KMS-11 (cell line): ENCODE results near the gene RAB1A.

Source experiments
- H2AFZ ChIP-seq: fragments of 200-600 bp; sonication (generic); 2 replicates; pipeline ENCODE4 v1.6.1; 2016; ENCODE audit warnings: antibody characterized with exemption, mixed run types, low read depth
- H3K27ac ChIP-seq: fragments of 200-600 bp; sonication (generic); 2 replicates; pipeline ENCODE4 v1.6.1; 2016; ENCODE audit warnings: mild to moderate bottlenecking, mixed run types
- H3K27me3 ChIP-seq: fragments of 200-600 bp; sonication (generic); 2 replicates; pipeline ENCODE4 v1.6.1; 2017; ENCODE audit warnings: mild to moderate bottlenecking, low read depth, mixed run types, moderate library complexity; ENCODE audit not compliant: insufficient read depth
- H3K36me3 ChIP-seq: fragments of 200-600 bp; sonication (generic); 2 replicates; pipeline ENCODE4 v1.6.1; 2017; ENCODE audit warnings: mild to moderate bottlenecking, mixed run types; ENCODE audit not compliant: insufficient read depth
- H3K4me1 ChIP-seq: fragments of 200-600 bp; sonication (generic); 2 replicates; pipeline ENCODE4 v1.6.1; 2016; ENCODE audit warnings: mild to moderate bottlenecking, low read depth, mixed run types; ENCODE audit not compliant: poor library complexity, severe bottlenecking
- H3K4me2 ChIP-seq: fragments of 200-600 bp; sonication (generic); 2 replicates; pipeline ENCODE4 v1.7.0; 2016; ENCODE audit warnings: mild to moderate bottlenecking, mixed run types
- H3K4me3 ChIP-seq: fragments of 200-600 bp; sonication (generic); IDR thresholded peaks from 2 replicates; pipeline ENCODE4 v1.6.1; 2017; ENCODE audit warnings: low read depth, low read length, mixed read lengths; ENCODE audit not compliant: insufficient read depth
- H3K79me2 ChIP-seq: fragments of 200-600 bp; sonication (generic); 2 replicates; pipeline ENCODE4 v1.6.1; 2016; ENCODE audit warnings: low read depth, mixed run types; ENCODE audit not compliant: insufficient read depth
- H3K9ac ChIP-seq: fragments of 200-600 bp; sonication (generic); 2 replicates; pipeline ENCODE4 v1.6.1; 2016; ENCODE audit warnings: mild to moderate bottlenecking, mixed run types
- H4K20me1 ChIP-seq: fragments of 200-600 bp; sonication (generic); 2 replicates; pipeline ENCODE4 v1.6.1; 2016; ENCODE audit warnings: mild to moderate bottlenecking, mixed run types; ENCODE audit not compliant: insufficient read depth
- CTCF ChIP-seq: fragments of 200-600 bp; sonication (generic); conservative IDR thresholded peaks from 2 replicates; pipeline ENCODE4 v1.6.1; 2017; ENCODE audit warnings: low read depth, mild to moderate bottlenecking, antibody characterized with exemption, low read length, moderate library complexity, mixed read lengths

The RAB1A gene

GRCh38 chr2:65057391-65058052, 72.4 kb downstream of the RAB1A start:
- peak overlapping the region; percentile 35; the same call in 1 of the 2 replicates for H3K27ac ChIP-seq

GRCh38 chr2:65057054-65057375, 72.9 kb downstream of the RAB1A start:
- H3K4me3 ChIP-seq: peak overlapping the region; percentile 84
- peaks cover 36% of the 10 kb centered on the region; the same call in 1 of the 2 replicates for H3K79me2 ChIP-seq
- H4K20me1 ChIP-seq: no peaks in the 10 kb centered on the region
- peak overlapping the region; percentile 77 for H3K4me2 ChIP-seq
- no peaks in the 10 kb centered on the region for H3K36me3 ChIP-seq
- H3K27me3 ChIP-seq: no peaks in the 10 kb centered on the region
- TF ChIP-seq CTCF: no peak
- H2AFZ ChIP-seq: peak overlapping the region; percentile 68
- peak overlapping the region; percentile 63 for H3K9ac ChIP-seq
- peak overlapping the region; percentile 35; the same call in 1 of the 2 replicates for H3K27ac ChIP-seq
- H3K4me1 ChIP-seq: peaks cover 81% of the 10 kb centered on the region

More at GRCh38 chr2:65057391-65058052, 72.4 kb downstream of the RAB1A start:
- Histone ChIP-seq H3K4me3 (peak overlapping the region; percentile 84), H4K20me1 (no peaks in the 10 kb centered on the region), H3K9ac (no peak overlapping the region; the same call in 1 of the 2 replicates), H3K79me2 (peaks cover 41% of the 10 kb centered on the region; the same call in 1 of the 2 replicates), H2AFZ (no peak overlapping the region), H3K4me1 (peaks cover 80% of the 10 kb centered on the region), H3K36me3 (no peaks in the 10 kb centered on the region), H3K4me2 (peak overlapping the region; percentile 77), H3K27me3 (no peaks in the 10 kb centered on the region)
- TF ChIP-seq CTCF: no peak

GRCh38 chr2:65056215-65057053, 73.5 kb downstream of the RAB1A start, which contains the start of gene CEP68:
Gene CEP68, plus strand, starts transcription at chr2:65056416. Its CDS starts 13,029 bp downstream, at chr2:65069445.
- Histone ChIP-seq H4K20me1 (no peaks in the 10 kb centered on the region), H3K4me1 (peaks cover 81% of the 10 kb centered on the region), H3K36me3 (no peaks in the 10 kb centered on the region), H3K4me3 (peak within 1 kb of the TSS; percentile 84), H3K4me2 (peak within 1 kb of the TSS; percentile 77), H3K79me2 (peaks cover 31% of the 10 kb centered on the region; the same call in 1 of the 2 replicates), H2AFZ (peak within 1 kb of the TSS; percentile 68), H3K27me3 (no peaks in the 10 kb centered on the region), H3K27ac (peak within 1 kb of the TSS; percentile 35; the same call in 1 of the 2 replicates), H3K9ac (peak within 1 kb of the TSS; percentile 63)
- no peak for TF ChIP-seq CTCF

GRCh38 chr2:65055422-65056214, 74.3 kb downstream of the RAB1A start:
- peak overlapping the region; percentile 23; the same call in 1 of the 2 replicates for H3K27ac ChIP-seq
- no peak for TF ChIP-seq CTCF
- no peaks in the 10 kb centered on the region for H3K36me3 ChIP-seq
- peaks cover 78% of the 10 kb centered on the region for H3K4me1 ChIP-seq
- no peaks in the 10 kb centered on the region for H4K20me1 ChIP-seq
- peak overlapping the region; percentile 68 for H2AFZ ChIP-seq
- H3K27me3 ChIP-seq: no peaks in the 10 kb centered on the region
- H3K4me3 ChIP-seq: no peak overlapping the region
- H3K9ac ChIP-seq: peak overlapping the region; percentile 38; the same call in 1 of the 2 replicates
- H3K4me2 ChIP-seq: peak overlapping the region; percentile 46
- peaks cover 25% of the 10 kb centered on the region; the same call in 1 of the 2 replicates for H3K79me2 ChIP-seq
